HG03558 (cell line): ENCODE measurements around the gene FITM1.
"Not testable (repeated sequence)": the region's sequence is repeated elsewhere in the genome, so short reads cannot be mapped to it uniquely, and the experiment has no call there.

Experiments used
- ATAC-seq: cut with Tn5 transposase; IDR thresholded peaks from one replicate; pipeline ENCODE4 v1.9.1; 2021; ENCODE audit warnings: moderate number of reproducible peaks; ENCODE audit not compliant: unreplicated experiment; ENCODE audit errors: extremely low read depth

The FITM1 gene

DNA sequence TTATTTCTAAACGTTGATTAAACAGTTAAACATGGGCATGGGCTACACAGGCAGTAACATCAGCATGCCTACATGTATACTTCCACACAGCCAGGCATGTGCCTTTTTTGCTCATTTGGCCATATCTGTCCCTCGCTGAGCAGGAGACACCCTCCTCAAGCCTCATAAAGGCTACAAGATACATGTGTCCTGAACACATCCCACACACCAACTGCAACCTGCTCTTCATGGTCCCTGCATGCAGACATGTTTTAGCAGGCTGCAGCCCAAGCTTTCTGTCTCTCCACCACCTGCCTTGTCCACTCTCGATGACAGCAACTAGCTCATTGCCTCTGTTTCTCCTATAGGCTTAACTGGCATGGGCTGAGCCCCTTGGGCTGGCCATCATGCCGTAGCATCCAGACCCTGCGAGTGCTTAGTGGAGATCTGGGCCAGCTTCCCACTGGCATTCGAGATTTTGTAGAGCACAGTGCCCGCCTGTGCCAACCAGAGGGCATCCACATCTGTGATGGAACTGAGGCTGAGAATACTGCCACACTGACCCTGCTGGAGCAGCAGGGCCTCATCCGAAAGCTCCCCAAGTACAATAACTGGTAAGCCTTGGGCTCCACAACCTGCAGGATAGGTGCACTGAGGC, 33.8 kb upstream of the FITM1 start:
- ATAC-seq = no peak

DNA sequence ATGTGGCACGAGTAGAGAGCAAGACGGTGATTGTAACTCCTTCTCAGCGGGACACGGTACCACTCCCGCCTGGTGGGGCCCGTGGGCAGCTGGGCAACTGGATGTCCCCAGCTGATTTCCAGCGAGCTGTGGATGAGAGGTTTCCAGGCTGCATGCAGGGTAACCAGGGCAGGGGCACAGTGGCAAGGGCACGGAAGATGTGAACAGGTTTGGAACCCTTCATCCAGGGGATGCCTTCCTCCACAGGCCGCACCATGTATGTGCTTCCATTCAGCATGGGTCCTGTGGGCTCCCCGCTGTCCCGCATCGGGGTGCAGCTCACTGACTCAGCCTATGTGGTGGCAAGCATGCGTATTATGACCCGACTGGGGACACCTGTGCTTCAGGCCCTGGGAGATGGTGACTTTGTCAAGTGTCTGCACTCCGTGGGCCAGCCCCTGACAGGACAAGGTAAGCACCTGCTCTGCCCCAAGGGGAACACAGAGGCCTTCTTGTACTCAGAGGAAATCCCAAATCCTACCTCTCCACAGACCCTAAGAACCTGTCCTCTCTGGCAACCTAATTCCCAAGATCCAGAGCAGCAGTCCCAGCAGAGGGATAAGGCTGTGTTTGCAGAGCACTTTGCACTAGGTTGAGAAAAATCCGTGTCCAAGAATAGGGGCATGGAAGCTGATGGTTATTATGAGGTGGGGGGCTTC, 32.1 kb upstream of the FITM1 start:
- ATAC-seq = no peak

DNA sequence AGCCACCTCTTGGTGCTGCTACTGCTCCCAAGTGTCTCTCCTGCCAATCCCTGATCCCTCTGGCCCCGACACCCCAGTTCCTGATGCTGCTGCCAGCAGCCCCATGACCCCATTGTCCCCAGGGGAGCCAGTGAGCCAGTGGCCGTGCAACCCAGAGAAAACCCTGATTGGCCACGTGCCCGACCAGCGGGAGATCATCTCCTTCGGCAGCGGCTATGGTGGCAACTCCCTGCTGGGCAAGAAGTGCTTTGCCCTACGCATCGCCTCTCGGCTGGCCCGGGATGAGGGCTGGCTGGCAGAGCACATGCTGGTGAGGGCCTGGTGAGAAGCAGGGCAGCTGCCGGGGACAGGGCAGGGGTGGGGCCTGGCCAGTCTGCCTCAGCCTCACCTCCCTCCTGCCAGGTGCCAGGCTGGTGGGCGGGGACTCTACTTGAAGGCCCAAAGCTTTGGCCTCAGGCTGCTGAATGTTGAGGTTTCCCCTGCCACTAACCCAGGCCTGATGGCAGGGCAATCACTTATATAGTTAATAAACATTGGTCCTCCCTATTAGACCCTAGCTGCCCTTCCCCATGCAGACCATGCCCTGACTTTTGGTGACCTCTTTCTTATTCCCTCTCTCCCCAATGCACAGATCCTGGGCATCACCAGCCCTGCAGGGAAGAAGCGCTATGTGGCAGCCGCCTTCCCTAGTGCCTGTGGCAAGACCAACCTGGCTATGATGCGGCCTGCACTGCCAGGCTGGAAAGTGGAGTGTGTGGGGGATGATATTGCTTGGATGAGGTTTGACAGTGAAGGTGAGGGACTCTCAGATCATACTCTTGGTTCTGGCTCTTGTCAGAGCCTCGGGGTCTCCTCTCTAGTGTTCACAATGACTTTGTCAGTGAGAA, 31.3 kb upstream of the FITM1 start:
- ATAC-seq = no peak

- ATAC-seq = no peak
These were observed 30.1 kb upstream of the FITM1 start for GRCh38 chr14:24100197-24100981.

GRCh38 chr14:24100982-24101494, 29.4 kb upstream of the FITM1 start:
- no peak for ATAC-seq

GRCh38 chr14:24102357-24103048, 28.0 kb upstream of the FITM1 start:
- no peak for ATAC-seq

GRCh38 chr14:24103451-24103850, 27.0 kb upstream of the FITM1 start:
- ATAC-seq = no peak

DNA sequence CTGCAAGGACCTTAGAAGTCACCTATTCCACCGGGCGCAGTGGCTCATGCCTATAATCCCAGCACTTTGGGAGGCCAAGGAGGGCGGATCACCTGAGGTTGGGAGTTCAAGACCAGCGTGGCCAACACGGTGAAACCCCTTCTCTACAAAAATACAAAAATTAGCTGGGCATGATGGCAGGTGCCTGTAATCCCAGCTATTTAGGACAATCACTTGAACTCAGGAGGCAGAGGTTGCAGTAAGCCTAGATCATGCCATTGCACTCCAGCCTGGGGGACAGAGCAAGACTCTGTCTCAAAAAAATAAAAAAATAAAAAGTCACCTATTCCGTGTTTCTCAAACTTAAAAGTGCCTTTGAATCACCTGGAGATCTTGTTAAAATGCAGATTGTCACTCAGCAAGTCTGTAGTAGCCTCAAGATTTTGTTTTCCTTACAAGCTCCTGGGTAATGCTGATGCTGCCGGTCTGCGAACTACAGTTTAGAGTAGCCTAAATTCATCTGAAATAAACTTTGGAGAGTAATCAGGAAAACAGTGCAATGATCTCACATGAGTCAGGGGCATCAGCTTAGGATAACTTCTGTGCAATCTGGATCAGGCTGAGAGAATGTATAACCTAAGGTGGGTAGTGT, 24.7 kb upstream of the FITM1 start:
- not testable (repeated sequence) for ATAC-seq

DNA sequence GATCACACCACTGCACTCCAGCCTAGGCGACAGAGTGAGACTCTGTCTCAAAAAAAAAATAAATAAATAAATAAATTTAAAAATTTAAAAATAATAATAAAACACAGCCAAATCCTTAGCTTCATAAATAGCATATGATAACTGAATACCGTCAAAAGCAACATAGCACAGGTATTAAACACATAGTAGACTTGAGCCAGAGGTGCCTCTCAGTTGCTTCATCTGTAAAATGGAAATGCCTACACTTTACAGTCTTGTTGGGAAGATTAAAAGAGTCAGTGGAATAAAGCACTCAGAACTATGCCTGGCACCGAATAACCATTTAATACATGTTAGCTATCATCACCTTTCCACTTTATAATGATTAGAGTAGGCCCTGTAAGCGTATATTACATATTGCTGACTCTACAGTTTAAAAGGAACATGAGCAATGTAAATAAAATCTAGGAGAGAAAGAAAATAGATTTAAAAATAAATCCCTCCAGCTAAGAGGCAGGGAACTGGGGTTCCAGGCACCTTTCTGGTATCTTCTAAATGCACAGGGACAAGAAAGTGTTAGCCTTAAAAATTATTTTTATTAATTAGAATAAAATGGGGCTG, 23.7 kb upstream of the FITM1 start:
- no peak for ATAC-seq

DNA sequence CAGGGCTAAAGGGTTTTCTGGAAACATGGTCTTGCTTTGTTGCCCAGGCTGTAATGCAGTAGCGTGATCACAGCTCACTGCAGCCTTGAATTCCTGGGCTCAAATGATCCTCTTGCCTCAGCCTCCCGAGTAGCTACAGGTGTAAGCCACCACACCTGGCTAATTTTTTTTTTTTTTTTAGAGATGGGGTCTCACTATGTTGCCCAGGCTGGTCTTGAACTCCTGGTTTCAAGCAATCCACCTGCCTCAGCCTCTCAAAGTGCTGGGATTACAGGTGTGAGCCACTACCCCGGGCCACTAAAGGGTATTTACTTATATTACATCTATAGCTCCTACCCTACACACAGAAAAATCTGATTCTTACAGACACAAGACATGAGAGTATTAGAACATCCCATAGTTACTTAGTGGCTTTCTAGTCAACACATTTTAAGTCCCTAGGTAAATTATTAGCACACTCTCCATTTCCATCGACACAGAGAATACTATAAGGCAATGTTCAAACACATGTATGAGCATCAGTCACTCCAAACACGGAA, 22.1 kb upstream of the FITM1 start:
- ATAC-seq = no peak

DNA sequence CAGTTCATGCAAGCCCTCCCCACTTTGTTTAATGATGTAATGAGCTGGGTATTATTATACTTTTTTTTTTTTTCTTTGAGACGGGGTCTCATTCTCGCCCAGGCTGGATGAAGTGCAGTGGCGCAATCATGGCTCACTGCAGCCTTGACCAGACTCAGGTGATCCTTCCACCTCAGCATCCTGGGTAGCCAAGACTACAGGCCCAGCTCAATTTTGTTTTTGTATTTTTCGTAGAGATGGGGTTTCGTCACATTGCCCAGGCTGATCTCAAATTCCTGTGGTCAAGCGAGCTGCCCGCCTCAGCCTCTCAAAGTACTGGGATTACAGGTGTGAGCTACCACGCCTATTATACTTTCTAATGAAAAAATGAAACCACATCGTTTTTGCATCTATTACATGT, 20.4 kb upstream of the FITM1 start:
- ATAC-seq = no peak

DNA sequence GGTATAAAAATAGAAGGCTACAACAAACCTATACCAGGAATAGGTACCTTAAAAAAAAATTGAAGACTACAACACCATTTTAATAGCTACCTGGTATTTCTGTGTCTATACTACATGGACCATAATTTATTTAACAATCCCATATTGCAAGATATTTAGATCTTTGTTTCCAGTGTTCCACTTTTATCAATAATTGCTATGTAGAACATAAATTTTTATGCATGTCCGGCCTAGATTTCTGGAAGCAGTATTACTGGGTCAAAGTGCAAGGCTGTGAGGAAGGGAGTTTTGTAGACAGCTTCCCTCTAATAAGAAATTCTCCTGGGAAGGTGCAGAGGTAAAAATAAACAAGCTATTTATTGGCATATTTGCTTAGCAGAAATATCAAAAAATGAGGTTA, 19.9 kb upstream of the FITM1 start:
- no peak for ATAC-seq

DNA sequence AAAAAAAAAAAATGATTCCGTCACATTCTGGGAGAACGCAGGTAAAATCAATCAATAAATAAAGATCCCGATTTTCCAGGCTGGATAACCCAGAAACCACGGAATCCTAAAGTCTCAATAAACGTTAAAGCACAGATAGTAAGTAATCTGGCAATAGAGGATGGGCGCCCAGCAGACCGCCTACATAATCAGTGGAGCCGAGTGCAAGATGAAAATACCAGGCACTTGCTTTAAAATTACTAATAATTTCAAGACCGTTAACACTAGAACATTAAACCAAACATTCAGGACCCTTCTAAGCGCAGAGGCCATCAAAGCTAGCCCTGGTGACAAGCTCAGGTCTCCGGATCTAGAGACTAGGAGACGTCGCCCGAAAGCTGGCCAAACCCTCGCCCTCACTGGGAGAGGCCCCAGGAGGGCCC, 17.1 kb upstream of the FITM1 start:
- ATAC-seq = no peak

- ATAC-seq = peak; percentile 13
These were observed 16.5 kb upstream of the FITM1 start for GRCh38 chr14:24113801-24114531.

- ATAC-seq = peak; percentile 75
These were observed 15.7 kb upstream of the FITM1 start, which contains the start of the genes DCAF11 and NRL for GRCh38 chr14:24114532-24115421. DCAF11 (plus strand) TSS chr14:24114777; CDS start chr14:24115595, 818 bp downstream. NRL (minus strand) TSS chr14:24114949; CDS start chr14:24082848, 32,101 bp downstream.

- no peak for ATAC-seq
These were observed 14.9 kb upstream of the FITM1 start for GRCh38 chr14:24115422-24116127.
